HG03060 (cell line): ENCODE measurements around the gene PPP6C.
"Not testable (repeated sequence)": the region's sequence is repeated elsewhere in the genome, so short reads cannot be mapped to it uniquely, and the experiment has no call there.

Experiments
- ATAC-seq: cut with Tn5 transposase; IDR thresholded peaks from one replicate; pipeline ENCODE4 v1.9.1; 2021; ENCODE audit warnings: low read depth, moderate number of reproducible peaks; ENCODE audit not compliant: unreplicated experiment

PPP6C gene

DNA sequence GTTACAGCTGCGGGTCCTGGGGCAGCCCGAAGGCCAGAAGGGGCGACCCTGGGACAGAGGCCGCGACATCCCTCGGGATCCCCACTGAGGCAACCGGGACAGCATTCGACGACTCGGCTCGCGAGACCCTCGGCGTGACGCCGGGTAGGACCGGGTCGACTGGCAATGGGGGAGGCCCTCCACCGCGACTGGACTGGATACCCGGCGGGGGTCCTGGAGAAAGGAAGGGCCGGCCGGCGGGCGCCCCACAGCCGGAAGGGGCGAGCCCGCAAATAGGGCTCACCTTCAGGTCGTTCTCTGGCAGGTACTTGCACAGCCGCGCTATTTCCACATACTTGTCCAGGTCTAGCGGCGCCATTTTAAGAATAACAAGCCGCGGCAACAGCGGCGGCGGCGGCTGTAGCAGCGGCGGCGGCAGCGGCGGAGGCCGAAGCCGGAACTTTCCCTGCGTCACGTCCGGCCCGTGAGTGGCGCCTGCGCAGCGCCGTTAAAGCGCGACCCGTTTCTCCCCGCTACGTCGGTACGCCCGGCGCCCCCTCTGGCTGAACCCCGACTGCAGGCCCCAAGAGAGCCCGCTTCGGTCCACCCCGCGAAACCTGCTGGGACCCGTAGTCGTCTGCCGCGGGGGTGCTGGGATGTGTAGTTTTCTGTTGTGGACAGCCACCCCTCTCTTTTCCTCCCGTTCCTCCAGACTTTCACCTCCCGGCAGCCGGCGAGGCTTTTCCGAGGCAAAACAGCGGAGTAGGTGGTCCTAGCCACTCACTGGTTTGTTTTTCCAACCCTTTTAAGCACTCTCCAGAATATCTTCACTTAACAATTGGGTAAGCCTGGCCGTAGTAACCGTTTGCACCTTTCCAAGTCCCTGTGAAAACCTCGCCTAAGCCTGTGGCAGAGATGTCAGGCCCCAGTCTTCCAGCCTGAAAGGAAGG lies at the start of gene PPP6C:
Gene PPP6C, minus strand, starts transcription at position 443 of the 929 bp plus-strand sequence. Its CDS starts 85 bp downstream, at position 358.
- ATAC-seq: peak; percentile 80

- ATAC-seq: no peak
Observed at GRCh38 chr9:125238915-125239446, 49.4 kb upstream of the PPP6C start.

DNA sequence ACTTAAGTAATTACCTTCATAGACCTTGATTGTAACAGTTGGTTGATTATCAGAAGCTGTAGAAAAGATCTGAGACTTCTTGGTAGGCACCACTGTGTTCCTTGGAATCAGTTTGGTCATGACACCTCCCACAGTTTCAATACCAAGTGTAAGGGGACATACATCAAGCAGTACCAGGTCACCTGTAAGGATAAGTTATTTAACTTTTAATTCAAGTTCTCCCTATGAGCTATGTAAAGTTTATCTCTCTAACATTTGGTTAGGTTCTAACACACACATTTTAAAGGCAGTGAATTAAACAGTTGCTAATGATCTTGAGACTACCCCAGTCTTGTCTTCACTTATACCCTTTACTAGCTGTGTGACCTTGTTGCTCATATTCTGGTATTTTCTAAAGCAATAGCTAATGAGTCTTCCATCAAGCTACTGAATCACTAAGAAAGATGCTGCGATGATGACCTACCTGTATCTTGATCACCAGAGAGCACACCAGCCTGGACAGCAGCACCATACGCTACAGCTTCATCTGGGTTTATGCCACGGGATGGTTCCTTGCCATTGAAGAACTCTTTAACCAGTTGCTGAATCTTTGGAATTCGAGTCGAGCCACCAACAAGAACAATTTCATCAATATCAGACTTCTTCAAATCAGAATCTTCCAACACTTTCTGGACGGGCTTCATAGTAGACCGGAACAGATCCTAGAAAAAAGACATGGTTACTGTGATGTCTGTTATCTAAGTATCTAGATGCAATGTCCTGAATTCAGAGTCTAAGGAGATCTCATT lies 48.7 kb upstream of the PPP6C start:
- ATAC-seq: no peak

- ATAC-seq: not testable (repeated sequence)
Observed at GRCh38 chr9:125236520-125237159, 47.0 kb upstream of the PPP6C start.

DNA sequence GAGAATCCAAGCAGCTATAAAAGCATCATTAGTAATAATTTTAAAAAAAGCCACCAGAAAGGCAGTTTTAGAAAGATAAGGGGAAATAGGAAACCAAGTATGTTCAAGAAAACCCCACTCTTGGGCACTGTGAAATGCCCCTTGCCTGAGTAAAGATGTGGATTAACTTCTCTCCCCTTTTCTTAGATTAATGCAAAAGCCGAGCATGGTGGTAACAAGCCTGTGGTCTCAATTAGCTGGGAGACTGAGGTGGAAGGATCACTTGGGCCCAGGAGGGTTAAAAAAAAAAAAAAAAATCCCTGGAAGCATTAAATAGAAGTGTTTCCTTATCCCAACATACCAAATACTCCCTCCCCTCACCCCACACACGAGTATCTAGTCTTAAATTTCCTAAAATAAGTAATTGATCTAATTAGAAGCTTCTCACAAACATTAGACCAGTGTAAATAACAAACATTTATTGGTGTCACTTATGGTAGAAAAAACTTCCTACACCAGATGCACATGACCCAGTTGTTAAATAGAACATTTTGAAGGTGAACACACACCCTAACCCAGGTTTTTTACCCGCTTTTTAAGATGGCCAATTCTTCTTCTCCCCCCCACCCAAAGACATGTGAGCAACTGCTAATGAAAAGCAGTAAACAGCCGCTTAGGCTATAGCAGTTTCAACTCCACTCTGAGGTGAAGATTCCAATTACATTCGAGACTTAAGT lies 46.4 kb upstream of the PPP6C start:
- no peak for ATAC-seq

- ATAC-seq: not testable (repeated sequence)
Observed at GRCh38 chr9:125234099-125234498, 44.5 kb upstream of the PPP6C start.

GRCh38 chr9:125233678-125234077 lies 44.1 kb upstream of the PPP6C start:
- ATAC-seq: no peak

DNA sequence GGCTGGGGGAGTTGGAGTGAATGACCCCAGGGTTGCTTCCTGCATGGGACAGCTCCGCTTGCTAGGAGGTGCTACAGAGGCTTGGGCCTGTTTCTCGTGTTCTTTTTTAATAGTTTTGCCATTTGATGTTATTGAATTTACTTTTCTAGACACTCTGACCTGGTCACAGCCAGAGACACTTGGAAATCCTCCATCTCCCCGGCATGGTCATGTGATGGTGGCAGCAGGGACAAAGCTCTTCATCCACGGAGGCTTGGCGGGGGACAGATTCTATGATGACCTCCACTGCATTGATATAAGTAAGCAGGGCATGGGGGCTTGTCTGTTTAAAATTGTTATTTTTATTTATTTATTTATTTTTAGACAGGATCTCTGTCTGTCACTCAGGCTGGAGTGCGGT lies 38.2 kb upstream of the PPP6C start:
- no peak for ATAC-seq

GRCh38 chr9:125224858-125225257 lies 35.3 kb upstream of the PPP6C start:
- not testable (repeated sequence) for ATAC-seq

GRCh38 chr9:125218621-125219020 lies 29.0 kb upstream of the PPP6C start:
- ATAC-seq: no peak

DNA sequence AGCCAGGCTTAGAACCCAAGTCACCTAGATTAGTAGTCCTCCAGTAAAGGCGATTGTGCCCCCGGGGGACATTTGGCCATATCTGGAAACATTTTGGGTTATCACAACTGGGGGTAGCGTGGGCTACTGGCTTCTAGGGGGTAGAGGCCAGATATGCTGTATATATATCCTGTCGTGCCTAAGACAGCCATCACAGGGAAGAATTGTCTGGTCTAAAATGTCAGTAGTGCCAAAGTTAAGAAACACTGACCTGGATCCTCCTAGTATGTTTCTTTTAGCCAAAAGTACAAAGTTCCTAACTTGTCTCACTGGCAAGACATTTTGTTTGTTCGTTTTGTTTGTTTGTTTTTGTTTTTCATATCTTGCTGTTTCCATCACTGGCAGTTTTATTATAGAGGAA lies 24.6 kb upstream of the PPP6C start:
- no peak for ATAC-seq

DNA sequence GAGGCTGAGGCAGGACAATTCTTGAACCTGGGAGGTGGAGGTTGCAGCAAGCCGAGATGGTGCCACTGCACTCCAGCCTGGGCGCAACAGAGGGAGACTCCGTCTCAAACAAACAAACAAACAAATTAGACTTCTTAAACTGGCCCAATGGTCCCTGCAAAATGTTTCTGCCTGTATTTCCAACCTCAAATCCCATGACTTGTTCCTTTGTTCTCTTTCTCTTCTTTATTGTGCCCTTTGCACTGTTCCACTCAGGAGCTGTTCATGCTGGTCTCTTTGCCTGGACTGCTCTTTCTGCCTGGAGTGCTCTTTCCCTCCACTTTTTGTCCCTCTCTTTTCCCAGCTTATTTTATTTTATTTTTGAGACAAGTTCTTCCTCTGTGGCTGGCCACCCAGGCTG lies 14.9 kb upstream of the PPP6C start:
- ATAC-seq: no peak

DNA sequence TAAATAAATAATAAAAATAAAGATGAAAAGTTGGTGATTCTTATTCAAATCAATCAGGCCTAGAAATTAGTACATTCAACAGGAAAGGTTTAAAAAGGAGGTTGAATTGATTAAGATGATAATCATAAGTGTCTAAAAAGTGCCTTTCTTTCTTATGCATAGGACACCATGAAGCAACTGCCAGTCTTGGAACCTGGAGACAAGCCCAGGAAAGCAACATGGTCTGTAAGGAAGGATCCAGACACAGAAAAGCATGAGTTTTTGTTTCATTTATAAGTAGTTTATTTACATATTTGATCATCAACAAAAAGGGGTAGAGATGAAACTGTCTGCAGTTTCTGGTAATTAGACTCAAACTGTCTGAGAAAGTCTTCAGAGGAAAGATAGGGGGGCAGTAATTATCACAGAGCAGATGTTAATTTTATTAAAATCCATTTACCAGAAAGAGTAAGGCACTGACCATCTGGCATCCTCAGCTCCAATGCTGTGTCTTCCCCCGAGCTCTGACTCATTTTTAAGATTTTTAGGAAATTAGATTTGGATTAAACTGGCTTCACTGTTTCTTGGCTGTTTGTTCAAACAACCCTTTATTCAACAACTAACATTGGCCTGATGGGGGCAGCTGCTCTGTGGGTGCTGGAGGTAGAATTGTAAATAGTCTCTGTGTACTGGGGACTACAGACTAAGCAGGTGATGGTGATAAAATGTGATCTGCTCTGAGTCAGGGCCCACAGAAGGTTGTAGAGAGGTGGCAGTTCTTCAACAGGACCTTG lies 13.4 kb upstream of the PPP6C start:
- ATAC-seq: no peak

DNA sequence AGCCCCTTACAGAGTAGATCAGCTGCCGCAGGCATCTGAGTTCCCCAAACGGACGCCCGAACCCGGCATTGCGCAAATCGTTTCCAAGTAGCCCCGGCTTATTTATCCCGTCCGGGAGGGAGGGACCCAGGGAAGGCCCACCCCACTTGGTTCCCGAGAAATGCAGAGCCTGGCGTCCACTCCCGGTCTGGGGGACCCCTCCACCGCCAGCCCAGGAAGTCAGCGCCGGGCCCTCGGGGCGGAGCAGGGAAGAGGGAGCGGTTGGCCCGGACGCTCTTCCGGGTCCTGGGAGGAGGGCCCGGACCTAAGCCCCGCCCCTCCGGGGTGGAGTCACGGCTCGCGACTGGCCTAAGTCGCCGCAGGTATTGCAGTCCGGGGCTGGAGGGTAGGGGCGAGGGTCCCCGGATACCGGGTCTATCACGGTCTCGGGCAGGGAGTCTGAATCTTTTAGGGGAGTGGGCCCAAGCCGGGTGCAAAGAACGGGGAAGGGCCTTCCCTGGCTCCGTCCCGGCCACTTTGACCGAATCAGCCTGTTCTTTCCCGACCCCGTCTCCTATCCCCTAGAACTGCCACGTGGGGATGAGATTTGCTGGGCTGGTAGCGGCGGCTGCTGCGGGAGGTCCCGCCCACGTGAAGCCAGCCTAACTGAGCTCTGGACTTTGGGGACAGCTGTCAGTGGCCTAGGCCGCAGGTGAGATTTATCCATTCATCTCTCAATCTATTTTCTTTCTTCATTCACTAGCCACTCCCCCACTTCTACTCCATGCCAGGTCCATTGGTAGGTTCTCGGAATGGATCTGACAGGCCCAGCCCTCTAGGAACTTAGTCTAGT lies 10.8 kb upstream of the PPP6C start, which contains the start of gene RABEPK:
Gene RABEPK, plus strand, starts transcription at position 327 of the 832 bp plus-strand sequence. CDS start 2,472 bp downstream, outside the sequence.
- peak; percentile 66 for ATAC-seq

DNA sequence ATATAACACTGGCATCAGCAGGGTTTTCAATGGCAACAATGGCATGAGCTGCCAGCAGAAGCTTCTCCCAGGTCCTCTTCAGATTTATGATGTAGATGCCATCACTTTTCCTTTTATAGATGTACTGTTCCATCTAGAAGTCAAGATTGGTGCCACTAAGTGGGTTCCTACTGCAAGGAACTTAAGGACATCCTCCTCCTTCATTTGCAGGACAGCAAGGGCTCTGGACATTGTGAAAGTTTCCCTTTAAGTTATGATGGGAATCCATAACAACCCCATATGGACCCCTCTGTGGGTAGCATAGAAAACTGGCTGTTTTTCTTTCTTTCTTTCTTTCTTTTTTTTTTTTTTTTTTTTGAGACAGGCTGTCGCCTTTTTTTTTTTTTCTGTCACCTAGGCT lies 6.0 kb upstream of the PPP6C start:
- not testable (repeated sequence) for ATAC-seq

- ATAC-seq: not testable (repeated sequence)
Observed at GRCh38 chr9:125194466-125194865, 4.9 kb upstream of the PPP6C start.

- peak; percentile 7 for ATAC-seq
Observed at GRCh38 chr9:125190361-125190801, 778 bp upstream of the PPP6C start.

- ATAC-seq: no peak
Observed at GRCh38 chr9:125189011-125189360, 617 bp downstream of the PPP6C start.
